Loucy (cell line): Measurements from ENCODE around the gene STK39.

Experiments
- EZH2phosphoT487 ChIP-seq: fragments of 200-600 bp; IDR thresholded peaks from 2 replicates; pipeline ENCODE4 v1.6.1; 2018; ENCODE audit warnings: antibody characterized with exemption, mild to moderate bottlenecking, moderate library complexity, borderline replicate concordance
- TF ChIP-seq, protein P1 (sequence below): fragments of 200-600 bp; sonication (generic); conservative IDR thresholded peaks from 2 replicates; pipeline ENCODE4 v1.5.1; 2014; ENCODE audit warnings: mild to moderate bottlenecking, antibody characterized with exemption, low read length

GRCh38 chr2:167962436-167963226 lies 284.8 kb downstream of the STK39 start:
- TF ChIP-seq, protein P1, sequence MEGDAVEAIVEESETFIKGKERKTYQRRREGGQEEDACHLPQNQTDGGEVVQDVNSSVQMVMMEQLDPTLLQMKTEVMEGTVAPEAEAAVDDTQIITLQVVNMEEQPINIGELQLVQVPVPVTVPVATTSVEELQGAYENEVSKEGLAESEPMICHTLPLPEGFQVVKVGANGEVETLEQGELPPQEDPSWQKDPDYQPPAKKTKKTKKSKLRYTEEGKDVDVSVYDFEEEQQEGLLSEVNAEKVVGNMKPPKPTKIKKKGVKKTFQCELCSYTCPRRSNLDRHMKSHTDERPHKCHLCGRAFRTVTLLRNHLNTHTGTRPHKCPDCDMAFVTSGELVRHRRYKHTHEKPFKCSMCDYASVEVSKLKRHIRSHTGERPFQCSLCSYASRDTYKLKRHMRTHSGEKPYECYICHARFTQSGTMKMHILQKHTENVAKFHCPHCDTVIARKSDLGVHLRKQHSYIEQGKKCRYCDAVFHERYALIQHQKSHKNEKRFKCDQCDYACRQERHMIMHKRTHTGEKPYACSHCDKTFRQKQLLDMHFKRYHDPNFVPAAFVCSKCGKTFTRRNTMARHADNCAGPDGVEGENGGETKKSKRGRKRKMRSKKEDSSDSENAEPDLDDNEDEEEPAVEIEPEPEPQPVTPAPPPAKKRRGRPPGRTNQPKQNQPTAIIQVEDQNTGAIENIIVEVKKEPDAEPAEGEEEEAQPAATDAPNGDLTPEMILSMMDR, result no peak
- TF ChIP-seq EZH2phosphoT487, result no peak
